NCI-H146 (cell line): ENCODE results near the gene ILKAP.

Experiments
- DNase-seq: peaks from one replicate; lab custom pipeline; 2025; lab: John Stamatoyannopoulos, UW

The ILKAP gene

GRCh38 chr2:238133499-238134392, 69.7 kb downstream of the ILKAP start:
- DNase-seq, result no peak

- no peak for DNase-seq
Measured at GRCh38 chr2:238132463-238133450, 70.7 kb downstream of the ILKAP start.

GRCh38 chr2:238131761-238132462, 71.6 kb downstream of the ILKAP start:
- DNase-seq, result no peak

GRCh38 chr2:238130696-238131628, 72.5 kb downstream of the ILKAP start:
- peak; percentile 28 for DNase-seq

GRCh38 chr2:238130111-238130695, 73.3 kb downstream of the ILKAP start:
- no peak for DNase-seq

- no peak for DNase-seq
Measured at GRCh38 chr2:238129166-238130010, 74.1 kb downstream of the ILKAP start.

- DNase-seq, result no peak
Measured at GRCh38 chr2:238128534-238129001, 74.9 kb downstream of the ILKAP start.

- no peak for DNase-seq
Measured at GRCh38 chr2:238128061-238128440, 75.4 kb downstream of the ILKAP start.

- DNase-seq, result peak; percentile 42
Measured at GRCh38 chr2:238127165-238128060, 76.1 kb downstream of the ILKAP start.

GRCh38 chr2:238126775-238127164, 76.7 kb downstream of the ILKAP start:
- DNase-seq, result no peak

- no peak for DNase-seq
Measured at GRCh38 chr2:238126338-238126737, 77.2 kb downstream of the ILKAP start.

GRCh38 chr2:238125127-238125885, 78.2 kb downstream of the ILKAP start:
- no peak for DNase-seq

- DNase-seq, result no peak
Measured at GRCh38 chr2:238124488-238125126, 78.9 kb downstream of the ILKAP start.

GRCh38 chr2:238123991-238124470, 79.5 kb downstream of the ILKAP start:
- no peak for DNase-seq

- DNase-seq, result no peak
Measured at GRCh38 chr2:238123218-238123971, 80.1 kb downstream of the ILKAP start.
